HepG2 (cell line): ENCODE measurements around the gene PRDX2. TPM values are rescaled to one million over a fixed set of nuclear protein-coding genes. Genes with fewer than 3 reads are reported as not detected.

ENCODE experiments used
- CHD2 ChIP-seq: IDR thresholded peaks from 2 replicates; pipeline ENCODE4 v1.6.1; 2011; ENCODE audit warnings: low read depth, low read length, improper control_type of control experiment
- CTCF ChIP-seq: sonication (generic); formaldehyde crosslinking; IDR thresholded peaks from 2 replicates; pipeline ENCODE4 v1.5.0; 2020; ENCODE audit warnings: mild to moderate bottlenecking, missing genetic modification reagents, moderate library complexity
- DR1 ChIP-seq: sonication (generic); formaldehyde crosslinking; IDR thresholded peaks from 2 replicates; pipeline ENCODE4 v1.8.0; 2021; ENCODE audit warnings: mild to moderate bottlenecking, missing genetic modification reagents, inconsistent platforms
- E2F5 ChIP-seq: sonication (generic); formaldehyde crosslinking; conservative IDR thresholded peaks from 2 replicates; pipeline ENCODE4 v1.4.0; 2020; ENCODE audit warnings: missing genetic modification reagents
- ETS1 ChIP-seq: sonication (generic); formaldehyde crosslinking; IDR thresholded peaks from 2 replicates; pipeline ENCODE4 v1.4.0; 2020; ENCODE audit warnings: missing genetic modification reagents
- FOXK2 ChIP-seq: fragments of 450-650 bp; IDR thresholded peaks from 2 replicates; pipeline ENCODE4 v1.6.1; 2016
- FOXP1 ChIP-seq, 2 experiments: fragments of 450-650 bp in 1 of 2; IDR thresholded peaks; 2 replicates each; pipeline ENCODE4 v1.6.1; 2017 to 2018; ENCODE audit warnings: antibody characterized with exemption in 1 of 2
- MATR3 ChIP-seq: sonication (generic); formaldehyde crosslinking; IDR thresholded peaks from 2 replicates; pipeline ENCODE4 v1.4.0; 2020; ENCODE audit warnings: missing genetic modification reagents
- MYNN ChIP-seq: sonication (generic); formaldehyde crosslinking; IDR thresholded peaks from 2 replicates; pipeline ENCODE4 v1.4.0; 2020; ENCODE audit warnings: mild to moderate bottlenecking, low read depth, missing genetic modification reagents
- NFKBIZ ChIP-seq: IDR thresholded peaks from 2 replicates; pipeline ENCODE4 v1.6.1; 2018; ENCODE audit warnings: missing genetic modification reagents, missing compliant biosample characterization
- RFXANK ChIP-seq: IDR thresholded peaks from 2 replicates; pipeline ENCODE4 v1.6.1; 2016
- ZNF234 ChIP-seq: sonication (generic); formaldehyde crosslinking; conservative IDR thresholded peaks from 2 replicates; pipeline ENCODE4 v1.5.1; 2020; ENCODE audit warnings: mild to moderate bottlenecking, missing genetic modification reagents
- ZNF354B ChIP-seq: sonication (generic); formaldehyde crosslinking; IDR thresholded peaks from 2 replicates; pipeline ENCODE4 v1.8.0; 2022; ENCODE audit warnings: mild to moderate bottlenecking, missing genetic modification reagents
- ZNF460 ChIP-seq: sonication (generic); formaldehyde crosslinking; IDR thresholded peaks from 2 replicates; pipeline ENCODE4 v1.5.1; 2020; ENCODE audit warnings: missing genetic modification reagents, mild to moderate bottlenecking, borderline replicate concordance
- ZNF546 ChIP-seq: sonication (generic); formaldehyde crosslinking; conservative IDR thresholded peaks from 2 replicates; pipeline ENCODE4 v1.8.1; 2023; ENCODE audit warnings: mild to moderate bottlenecking, missing genetic modification reagents
- ZNF552 ChIP-seq: sonication (generic); formaldehyde crosslinking; IDR thresholded peaks from 2 replicates; pipeline ENCODE4 v1.9.0; 2022; ENCODE audit warnings: missing genetic modification reagents, mild to moderate bottlenecking, borderline replicate concordance
- ZNF703 ChIP-seq: sonication (generic); formaldehyde crosslinking; IDR thresholded peaks from 2 replicates; pipeline ENCODE4 v1.5.1; 2020; ENCODE audit warnings: missing genetic modification reagents, mild to moderate bottlenecking, moderate library complexity, borderline replicate concordance
- ZNF777 ChIP-seq: sonication (generic); formaldehyde crosslinking; IDR thresholded peaks from 2 replicates; pipeline ENCODE4 v1.4.0; 2020; ENCODE audit warnings: missing genetic modification reagents
- ZNF83 ChIP-seq: sonication (generic); formaldehyde crosslinking; IDR thresholded peaks from 2 replicates; pipeline ENCODE4 v1.4.0; 2020; ENCODE audit warnings: missing genetic modification reagents, mild to moderate bottlenecking, borderline replicate concordance
- polyA plus RNA-seq, 8 experiments: library from polyadenylated mRNA; depleted of rRNA in 3 of 8; stranded (reverse) in 7 of 8; unstranded in 1 of 8; fragments of >200 nt; fragmentation: Illumina TruSeq in 4 of 8; extraction: Trizol in 4 of 8; gene quantifications; 2 replicates each; pipeline versions ENCODE4 v1.2.1 to v1.2.3, GENCODE V29; 2011 to 2016; ENCODE audit warnings: low read depth in 4 of 8, missing spikeins in 1 of 8, mixed read lengths in 1 of 8; ENCODE audit not compliant: insufficient read depth in 1 of 8
- total RNA-seq, 5 experiments: library from RNA; depleted of rRNA; stranded (reverse); fragments of >200 nt; fragmentation: Illumina TruSeq; extraction: Trizol; gene quantifications; 2 replicates each; pipeline ENCODE4 v1.2.3, GENCODE V29; 2016; ENCODE audit warnings: low read depth in 1 of 5
- TF ChIP-seq, protein P1 (sequence below): sonication (generic); formaldehyde crosslinking; IDR thresholded peaks from 2 replicates; pipeline ENCODE4 v1.4.0; 2020; ENCODE audit warnings: missing genetic modification reagents

The PRDX2 gene
- total and polyA plus RNA-seq, 2 of the 13 experiments (the other 11 are each of a cell fraction or from before 2014, with no cell fraction given): 218 to 381 TPM

DNA sequence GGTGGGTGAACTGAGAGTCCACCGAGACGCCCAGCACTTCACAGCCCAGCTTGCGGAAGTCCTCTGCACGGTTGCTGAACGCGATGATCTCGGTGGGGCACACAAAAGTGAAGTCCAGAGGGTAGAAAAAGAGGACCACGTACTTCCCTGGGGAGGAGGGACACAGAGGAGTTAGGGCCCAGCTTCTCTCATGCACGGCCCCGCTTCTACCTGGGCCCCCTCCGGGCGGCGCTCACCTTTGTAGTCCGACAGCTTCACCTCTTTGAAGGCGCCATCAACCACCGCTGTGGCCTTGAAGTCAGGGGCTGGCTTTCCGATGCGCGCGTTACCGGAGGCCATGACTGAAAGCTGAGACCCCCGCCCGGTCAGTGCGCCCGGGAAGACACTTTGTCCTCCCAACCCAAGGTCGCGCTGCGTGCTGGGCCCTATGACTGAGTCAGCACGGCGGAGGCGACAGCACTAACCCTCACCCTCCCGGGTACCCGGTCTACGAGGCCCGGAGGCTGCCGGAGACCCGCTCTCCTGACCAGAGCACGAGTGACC lies 606 bp downstream of the PRDX2 start (continued):
- no peak for TF ChIP-seq RFXANK
- TF ChIP-seq MYNN (CRISPR knock-in tag): no peak
- TF ChIP-seq CTCF (CRISPR knock-in tag): peak; percentile 35
- TF ChIP-seq MATR3: no peak
- TF ChIP-seq ZNF354B (CRISPR knock-in tag): no peak
- TF ChIP-seq ZNF703 (CRISPR knock-in tag): 0 out of 2 replicates have a peak, but pooled peaks have one; percentile 68
- TF ChIP-seq, protein P1, sequence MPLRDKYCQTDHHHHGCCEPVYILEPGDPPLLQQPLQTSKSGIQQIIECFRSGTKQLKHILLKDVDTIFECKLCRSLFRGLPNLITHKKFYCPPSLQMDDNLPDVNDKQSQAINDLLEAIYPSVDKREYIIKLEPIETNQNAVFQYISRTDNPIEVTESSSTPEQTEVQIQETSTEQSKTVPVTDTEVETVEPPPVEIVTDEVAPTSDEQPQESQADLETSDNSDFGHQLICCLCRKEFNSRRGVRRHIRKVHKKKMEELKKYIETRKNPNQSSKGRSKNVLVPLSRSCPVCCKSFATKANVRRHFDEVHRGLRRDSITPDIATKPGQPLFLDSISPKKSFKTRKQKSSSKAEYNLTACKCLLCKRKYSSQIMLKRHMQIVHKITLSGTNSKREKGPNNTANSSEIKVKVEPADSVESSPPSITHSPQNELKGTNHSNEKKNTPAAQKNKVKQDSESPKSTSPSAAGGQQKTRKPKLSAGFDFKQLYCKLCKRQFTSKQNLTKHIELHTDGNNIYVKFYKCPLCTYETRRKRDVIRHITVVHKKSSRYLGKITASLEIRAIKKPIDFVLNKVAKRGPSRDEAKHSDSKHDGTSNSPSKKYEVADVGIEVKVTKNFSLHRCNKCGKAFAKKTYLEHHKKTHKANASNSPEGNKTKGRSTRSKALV (CRISPR knock-in tag): no peak
- TF ChIP-seq E2F5 (CRISPR knock-in tag): no peak; the same call in 1 of the 2 replicates
- TF ChIP-seq ETS1 (CRISPR knock-in tag): no peak
- TF ChIP-seq CHD2: no peak
- no peak for TF ChIP-seq ZNF546 (CRISPR knock-in tag)
- no peak for TF ChIP-seq FOXP1 (IDR thresholded peaks at IDR 0.05)
- no peak for TF ChIP-seq FOXP1 (CRISPR knock-in tag; IDR thresholded peaks at IDR 0.05)
- TF ChIP-seq ZNF83 (CRISPR knock-in tag): no peak; the same call in 1 of the 2 replicates
- no peak for TF ChIP-seq FOXK2
- no peak for TF ChIP-seq ZNF234 (CRISPR knock-in tag)
- TF ChIP-seq NFKBIZ (CRISPR knock-in tag): 0 out of 2 replicates have a peak, but pooled peaks have one; percentile 16
- TF ChIP-seq ZNF460: no peak; the same call in 1 of the 2 replicates
- no peak for TF ChIP-seq ZNF777
- no peak for TF ChIP-seq DR1 (CRISPR knock-in tag)
- TF ChIP-seq ZNF552 (CRISPR knock-in tag): no peak
